Stimulated activated CD4-positive, alpha-beta T cell treated with anti-CD3 and anti-CD28 coated beads, Interleukin-4, amount 100 ng/mL, for 48 hours (primary cell): ENCODE results near the gene ARHGAP35.
"Not testable (repeated sequence)": the region's sequence is repeated elsewhere in the genome, so short reads cannot be mapped to it uniquely, and the experiment has no call there.

Experiments used
- DNase-seq, 2 donors: peaks; one replicate each; pipeline ENCODE4 v3.0.0-alpha.2; 2020; ENCODE audit warnings: low read depth in 2 of 2

The ARHGAP35 gene

GRCh38 chr19:46860846-46861690, at the start of gene ARHGAP35:
Gene ARHGAP35 (plus strand): TSS chr19:46860997. CDS start chr19:46918676, 57,679 bp downstream.
- DNase-seq = peak in 1 of 2 donors; percentile 71

GRCh38 chr19:46812977-46813838, 47.6 kb upstream of the ARHGAP35 start:
- no peak for DNase-seq

- DNase-seq = no peak
Observed at GRCh38 chr19:46813839-46814358, 46.9 kb upstream of the ARHGAP35 start.

- DNase-seq = no peak
Observed at GRCh38 chr19:46815833-46816627, 44.8 kb upstream of the ARHGAP35 start.

GRCh38 chr19:46818812-46819211, 42.0 kb upstream of the ARHGAP35 start:
- DNase-seq = no peak

- peak; percentile 26 to 41 for DNase-seq
Observed at GRCh38 chr19:46821512-46822409, 39.0 kb upstream of the ARHGAP35 start.

- not testable (repeated sequence) for DNase-seq
Observed at GRCh38 chr19:46822410-46822787, 38.4 kb upstream of the ARHGAP35 start.

- DNase-seq = no peak
Observed at GRCh38 chr19:46823049-46823448, 37.7 kb upstream of the ARHGAP35 start.

GRCh38 chr19:46824890-46825730, 35.7 kb upstream of the ARHGAP35 start:
- DNase-seq = no peak

- DNase-seq = no peak
Observed at GRCh38 chr19:46825731-46826055, 35.1 kb upstream of the ARHGAP35 start.

GRCh38 chr19:46828484-46828883, 32.3 kb upstream of the ARHGAP35 start:
- DNase-seq = peak; percentile 54

- DNase-seq = no peak
Observed at GRCh38 chr19:46830864-46831263, 29.9 kb upstream of the ARHGAP35 start.

GRCh38 chr19:46834121-46834520, 26.7 kb upstream of the ARHGAP35 start:
- DNase-seq = no peak

- DNase-seq = no peak
Observed at GRCh38 chr19:46834984-46835383, 25.8 kb upstream of the ARHGAP35 start.

- no peak for DNase-seq
Observed at GRCh38 chr19:46838160-46838559, 22.6 kb upstream of the ARHGAP35 start.

GRCh38 chr19:46839752-46840497, 20.9 kb upstream of the ARHGAP35 start:
- no peak for DNase-seq

- peak in 1 of 2 donors; percentile 38 for DNase-seq
Observed at GRCh38 chr19:46840498-46840942, 20.3 kb upstream of the ARHGAP35 start.

- DNase-seq = no peak
Observed at GRCh38 chr19:46841458-46842083, 19.2 kb upstream of the ARHGAP35 start.
